Measurements from ENCODE around the gene MYL4. TPM values are rescaled to one million over a fixed set of nuclear protein-coding genes. Genes with fewer than 3 reads are reported as not detected.

MYL4 gene
- total RNA-seq, 1 donor from 2014 or later = 0.15 TPM

DNA sequence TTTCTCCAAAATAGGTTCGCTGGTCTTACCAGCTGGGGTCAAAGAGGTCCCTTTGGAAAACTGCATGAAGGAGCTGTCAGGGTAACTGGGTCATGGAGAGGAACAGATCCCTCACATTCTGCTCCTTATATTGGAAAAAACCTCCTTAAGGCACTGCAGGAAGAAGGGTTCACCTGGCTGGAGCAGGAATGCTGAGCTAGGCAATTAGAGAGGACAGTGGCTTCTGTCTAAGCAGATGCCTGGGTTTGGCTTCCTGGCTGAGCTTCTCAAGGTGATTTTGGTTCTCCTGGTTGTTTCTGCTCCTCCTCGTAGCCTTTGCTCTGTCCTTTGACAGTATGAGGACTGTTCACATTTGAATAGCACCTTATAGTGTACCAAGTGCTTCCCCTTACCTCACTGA lies 64.1 kb downstream of the MYL4 start:
- DNase-seq (ENCODE audit: low read depth) = no peak

Other genes starting within 250 kb of the MYL4 start
- not detected in 2 replicates for gene RPRML, start 230.1 kb upstream of the MYL4 start, total RNA-seq
- 96.4 and 137 TPM in 2 replicates for gene CDC27, start 20.1 kb upstream of the MYL4 start, total RNA-seq
- gene ITGB3, start 44.5 kb downstream of the MYL4 start, total RNA-seq = 506 and 529 TPM in 2 replicates
- 13.7 and 88.4 TPM in 2 replicates for gene EFCAB13, start 114.6 kb downstream of the MYL4 start, total RNA-seq

All from renal cortical epithelial cell (primary cell).